ENCODE measurements around the gene DYRK3. TPM values are rescaled to one million over a fixed set of nuclear protein-coding genes. Genes with fewer than 3 reads are reported as not detected.

Gene DYRK3
- total and polyA plus RNA-seq, 2 of the 13 experiments (the other 11 are each of a cell fraction or from before 2014, with no cell fraction given) = 0.48 to 2.8 TPM

DNA sequence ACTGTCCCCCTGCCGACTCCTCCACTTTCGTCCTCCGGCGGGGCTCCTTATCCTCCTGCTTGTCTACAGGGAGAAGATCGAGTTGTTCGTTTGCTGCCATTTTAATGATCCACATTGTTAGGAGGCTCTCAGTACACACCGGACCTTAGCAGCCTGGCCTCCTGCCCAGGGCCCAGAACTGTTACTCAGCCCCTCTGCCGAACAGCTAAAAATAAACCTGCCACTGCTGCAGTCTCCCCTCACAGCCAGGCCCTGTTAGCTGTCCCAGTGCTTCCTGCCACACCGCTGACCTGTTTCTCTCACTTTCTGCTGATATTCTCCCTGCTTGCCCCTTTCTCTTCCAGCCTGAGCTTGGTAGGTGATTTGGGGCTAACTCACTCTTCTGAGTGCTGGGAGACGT is 57.7 kb downstream of the DYRK3 start:
- in situ Hi-C loops (cut with HindIII; ENCODE audit: extremely low pct_ligation_motif_present, low pct_unique_long_range_greater_than_20kb) = no loop called here
- no peak overlapping the region for H3K27ac ChIP-seq (ENCODE audit: extremely low read length, insufficient read depth, low read length)
- peaks cover 55% of the 10 kb centered on the region for H4K20me1 ChIP-seq (ENCODE audit: insufficient read depth, low read length)
- BruUV-seq (replicated peaks) = no TSS peak
- H3K27me3 ChIP-seq (ENCODE audit: control insufficient read depth in 1 of 2, insufficient read depth in 2 of 2, low read length in 2 of 2) = no peaks in the 10 kb centered on the region
- no peaks in the 10 kb centered on the region for H3K9me3 ChIP-seq (ENCODE audit: low read length)
- intact Hi-C loops (cut with micrococcal nuclease; ENCODE audit: unreplicated experiment) = no loop called here
- FAIRE-seq = no peak
- TF ChIP-seq ZSCAN25 (CRISPR knock-in tag; IDR thresholded peaks at IDR 0.05) = no peak
- no peak for TF ChIP-seq ZNF562 (CRISPR knock-in tag; IDR thresholded peaks at IDR 0.05; ENCODE audit: borderline replicate concordance)
- TF ChIP-seq HOXA5 (CRISPR knock-in tag; IDR thresholded peaks at IDR 0.05) = no peak
- TF ChIP-seq, protein P1, sequence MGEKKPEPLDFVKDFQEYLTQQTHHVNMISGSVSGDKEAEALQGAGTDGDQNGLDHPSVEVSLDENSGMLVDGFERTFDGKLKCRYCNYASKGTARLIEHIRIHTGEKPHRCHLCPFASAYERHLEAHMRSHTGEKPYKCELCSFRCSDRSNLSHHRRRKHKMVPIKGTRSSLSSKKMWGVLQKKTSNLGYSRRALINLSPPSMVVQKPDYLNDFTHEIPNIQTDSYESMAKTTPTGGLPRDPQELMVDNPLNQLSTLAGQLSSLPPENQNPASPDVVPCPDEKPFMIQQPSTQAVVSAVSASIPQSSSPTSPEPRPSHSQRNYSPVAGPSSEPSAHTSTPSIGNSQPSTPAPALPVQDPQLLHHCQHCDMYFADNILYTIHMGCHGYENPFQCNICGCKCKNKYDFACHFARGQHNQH (CRISPR knock-in tag; IDR thresholded peaks at IDR 0.05) = no peak
- TF ChIP-seq ETV6 (CRISPR knock-in tag; conservative IDR thresholded peaks at IDR 0.05) = no peak
- TF ChIP-seq, protein P2, sequence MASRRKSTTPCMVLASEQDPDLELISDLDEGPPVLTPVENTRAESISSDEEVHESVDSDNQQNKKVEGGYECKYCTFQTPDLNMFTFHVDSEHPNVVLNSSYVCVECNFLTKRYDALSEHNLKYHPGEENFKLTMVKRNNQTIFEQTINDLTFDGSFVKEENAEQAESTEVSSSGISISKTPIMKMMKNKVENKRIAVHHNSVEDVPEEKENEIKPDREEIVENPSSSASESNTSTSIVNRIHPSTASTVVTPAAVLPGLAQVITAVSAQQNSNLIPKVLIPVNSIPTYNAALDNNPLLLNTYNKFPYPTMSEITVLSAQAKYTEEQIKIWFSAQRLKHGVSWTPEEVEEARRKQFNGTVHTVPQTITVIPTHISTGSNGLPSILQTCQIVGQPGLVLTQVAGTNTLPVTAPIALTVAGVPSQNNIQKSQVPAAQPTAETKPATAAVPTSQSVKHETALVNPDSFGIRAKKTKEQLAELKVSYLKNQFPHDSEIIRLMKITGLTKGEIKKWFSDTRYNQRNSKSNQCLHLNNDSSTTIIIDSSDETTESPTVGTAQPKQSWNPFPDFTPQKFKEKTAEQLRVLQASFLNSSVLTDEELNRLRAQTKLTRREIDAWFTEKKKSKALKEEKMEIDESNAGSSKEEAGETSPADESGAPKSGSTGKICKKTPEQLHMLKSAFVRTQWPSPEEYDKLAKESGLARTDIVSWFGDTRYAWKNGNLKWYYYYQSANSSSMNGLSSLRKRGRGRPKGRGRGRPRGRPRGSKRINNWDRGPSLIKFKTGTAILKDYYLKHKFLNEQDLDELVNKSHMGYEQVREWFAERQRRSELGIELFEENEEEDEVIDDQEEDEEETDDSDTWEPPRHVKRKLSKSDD (CRISPR knock-in tag; IDR thresholded peaks at IDR 0.05; ENCODE audit: low read depth) = no peak
- no peak for TF ChIP-seq ZNF614 (CRISPR knock-in tag; IDR thresholded peaks at IDR 0.05; ENCODE audit: borderline replicate concordance)
- TF ChIP-seq ZNF432 (CRISPR knock-in tag; IDR thresholded peaks at IDR 0.05; ENCODE audit: borderline replicate concordance) = no peak
- TF ChIP-seq ZFP41 (CRISPR knock-in tag; IDR thresholded peaks at IDR 0.05; ENCODE audit: borderline replicate concordance) = no peak
- no peak for TF ChIP-seq ZBTB38 (CRISPR knock-in tag; IDR thresholded peaks at IDR 0.05)
- no peak overlapping the region for H3K4me2 ChIP-seq (ENCODE audit: low read depth, low read length)
- ATAC-seq = no peak
- H3K36me3 ChIP-seq (replicated peaks in 1 of 2; ENCODE audit: control insufficient read depth in 1 of 2, insufficient read depth in 2 of 2, low read length in 2 of 2) = peaks cover 5 to 19% of the 10 kb centered on the region in 2 experiments; a peak in 4 of 5 replicates
- H2AFZ ChIP-seq (ENCODE audit: low read length) = no peak overlapping the region
- CTCF ChIA-PET (ENCODE audit: low intra/inter-chr PET ratio, low total read pairs) = no interaction called here
- H3K4me3 ChIP-seq (replicated peaks in 1 of 3; ENCODE audit: insufficient read depth in 1 of 3, low read depth in 2 of 3, low read length in 3 of 3) = no peak overlapping the region
- H3K79me2 ChIP-seq (ENCODE audit: insufficient read depth, low read length) = peaks cover 83% of the 10 kb centered on the region
- POLR2A ChIA-PET = no interaction called here
- 90% methylated on average over 10 of the region's 10 CpGs for WGBS (ENCODE audit: low lambda C conversion rate)
- no peak overlapping the region for H3K9ac ChIP-seq (ENCODE audit: insufficient read depth, low read depth, low read length)
- peaks cover 90% of the 10 kb centered on the region for H3K4me1 ChIP-seq (ENCODE audit: insufficient read depth, low read length)
- DNase-seq (ENCODE audit: low spot score) = no peak
